COLO668 (cell line): ENCODE measurements around the gene GRIK2.

Experiments used
- DNase-seq: peaks from one replicate; lab custom pipeline; 2025; ENCODE audit not compliant: unreplicated experiment; lab: John Stamatoyannopoulos, UW

Gene GRIK2

GRCh38 chr6:101454106-101454676, 60.7 kb downstream of the GRIK2 start:
- no peak for DNase-seq

- no peak for DNase-seq
Observed at GRCh38 chr6:101458336-101458735, 64.8 kb downstream of the GRIK2 start.

GRCh38 chr6:101458826-101459225, 65.3 kb downstream of the GRIK2 start:
- DNase-seq: no peak

GRCh38 chr6:101462576-101462975, 69.1 kb downstream of the GRIK2 start:
- DNase-seq: no peak

- no peak for DNase-seq
Observed at GRCh38 chr6:101465863-101466262, 72.4 kb downstream of the GRIK2 start.

- no peak for DNase-seq
Observed at GRCh38 chr6:101477436-101477835, 83.9 kb downstream of the GRIK2 start.

- DNase-seq: no peak
Observed at GRCh38 chr6:101478891-101479290, 85.4 kb downstream of the GRIK2 start.

- DNase-seq: no peak
Observed at GRCh38 chr6:101482606-101483005, 89.1 kb downstream of the GRIK2 start.

GRCh38 chr6:101484781-101485180, 91.3 kb downstream of the GRIK2 start:
- no peak for DNase-seq

- DNase-seq: no peak
Observed at GRCh38 chr6:101486124-101486523, 92.6 kb downstream of the GRIK2 start.

- no peak for DNase-seq
Observed at GRCh38 chr6:101486726-101487125, 93.2 kb downstream of the GRIK2 start.

- DNase-seq: no peak
Observed at GRCh38 chr6:101489456-101489855, 95.9 kb downstream of the GRIK2 start.

- no peak for DNase-seq
Observed at GRCh38 chr6:101490857-101491256, 97.3 kb downstream of the GRIK2 start.

GRCh38 chr6:101502818-101503217, 109.3 kb downstream of the GRIK2 start:
- no peak for DNase-seq

GRCh38 chr6:101509536-101509935, 116.0 kb downstream of the GRIK2 start:
- DNase-seq: no peak

- no peak for DNase-seq
Observed at GRCh38 chr6:101513181-101513580, 119.7 kb downstream of the GRIK2 start.

GRCh38 chr6:101516578-101516977, 123.1 kb downstream of the GRIK2 start:
- no peak for DNase-seq

- no peak for DNase-seq
Observed at GRCh38 chr6:101517632-101518031, 124.1 kb downstream of the GRIK2 start.

- DNase-seq: no peak
Observed at GRCh38 chr6:101522254-101522653, 128.7 kb downstream of the GRIK2 start.

- no peak for DNase-seq
Observed at GRCh38 chr6:101527467-101527866, 134.0 kb downstream of the GRIK2 start.

GRCh38 chr6:101528801-101529200, 135.3 kb downstream of the GRIK2 start:
- no peak for DNase-seq

GRCh38 chr6:101531538-101531937, 138.0 kb downstream of the GRIK2 start:
- no peak for DNase-seq

GRCh38 chr6:101534386-101534785, 140.9 kb downstream of the GRIK2 start:
- no peak for DNase-seq

GRCh38 chr6:101534821-101535220, 141.3 kb downstream of the GRIK2 start:
- DNase-seq: no peak
